HEK293T (cell line): Measurements from ENCODE around the gene DNAH3.

Experiments
- FOXM1 ChIP-seq: fragments of 450-650 bp; IDR thresholded peaks from 2 replicates; pipeline ENCODE4 v1.6.1; 2017; ENCODE audit warnings: mild to moderate bottlenecking, borderline replicate concordance
- NFRKB ChIP-seq: fragments of 450-650 bp; IDR thresholded peaks from 2 replicates; pipeline ENCODE4 v1.6.1; 2016; ENCODE audit warnings: mild to moderate bottlenecking, moderate library complexity

GRCh38 chr16:20984019-20984418 is 166.6 kb downstream of the DNAH3 start:
- TF ChIP-seq FOXM1, result no peak
- no peak for TF ChIP-seq NFRKB
